ENCODE data around the gene STXBP3.
"Not testable (repeated sequence)": the region's sequence is repeated elsewhere in the genome, so short reads cannot be mapped to it uniquely, and the experiment has no call there.

Gene STXBP3

DNA sequence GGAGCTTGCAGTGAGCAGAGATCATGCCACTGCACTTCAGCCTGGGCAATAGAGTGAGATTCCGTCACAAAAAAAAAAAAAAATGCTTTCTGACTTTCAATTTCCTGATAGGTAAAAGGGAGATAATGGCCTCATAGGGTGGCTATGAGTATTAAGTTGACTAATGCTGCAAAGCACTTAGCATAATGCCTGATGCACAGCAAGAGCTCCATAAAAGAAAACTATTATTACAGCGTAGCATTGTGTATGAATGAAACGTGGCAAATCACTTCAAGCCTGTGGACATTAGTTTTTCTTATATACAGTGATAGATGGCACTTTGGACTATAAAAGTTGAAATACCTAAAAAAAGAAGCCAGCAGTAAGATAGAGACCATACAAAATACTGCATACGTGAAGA is 17.0 kb upstream of the STXBP3 start:
- DNase-seq: no peak

DNA sequence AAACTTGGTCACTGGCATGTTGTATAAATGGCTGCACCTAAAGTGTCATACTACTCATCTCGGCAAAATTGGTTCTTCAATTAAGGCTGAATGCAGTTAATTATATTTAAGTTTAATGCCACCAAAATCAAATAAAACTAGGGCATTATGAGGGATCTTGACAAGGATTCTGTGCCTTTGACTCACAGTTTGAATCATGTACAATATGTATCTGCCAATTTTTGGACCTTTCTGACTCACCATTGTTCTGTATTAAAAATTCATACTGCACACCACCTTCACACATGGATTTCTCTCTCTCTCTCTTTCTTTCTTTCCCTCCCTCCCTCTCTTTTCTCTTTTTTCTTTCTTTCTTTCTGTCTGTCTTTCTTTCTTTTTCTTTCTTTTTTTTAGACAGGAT is 14.1 kb upstream of the STXBP3 start:
- no peak for DNase-seq

DNA sequence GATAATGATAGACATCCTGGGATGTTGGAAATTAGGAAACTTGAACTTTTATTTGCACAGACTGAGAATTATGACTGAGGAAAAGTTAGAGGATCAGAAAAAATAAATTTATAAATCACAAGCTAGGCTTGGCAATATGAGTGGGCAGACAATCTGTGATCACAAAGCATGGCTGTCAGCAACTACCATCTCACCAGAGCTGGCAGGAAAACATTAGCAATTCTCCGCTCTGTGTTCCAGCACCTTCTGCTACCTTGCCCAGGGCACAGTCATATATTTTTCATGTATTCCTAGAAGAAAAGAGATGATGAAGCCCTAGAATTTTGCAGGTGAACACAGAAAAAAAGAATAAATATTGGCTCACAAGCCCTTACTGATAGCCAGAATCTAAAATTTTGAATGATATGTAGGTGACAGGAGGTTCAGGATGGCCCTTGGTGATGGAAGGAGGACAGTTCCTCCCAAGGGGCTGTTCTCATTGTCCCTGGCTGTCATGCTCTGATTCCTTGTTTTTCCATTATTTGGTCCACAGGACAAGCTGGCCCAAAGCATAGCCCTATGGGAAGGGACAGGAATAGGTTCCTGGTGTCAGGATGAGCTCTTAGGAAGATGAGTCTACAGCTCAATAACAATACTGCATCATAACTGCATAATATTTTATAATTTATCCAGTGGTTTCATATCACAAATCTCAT is 12.2 kb upstream of the STXBP3 start:
- no peak for DNase-seq

DNA sequence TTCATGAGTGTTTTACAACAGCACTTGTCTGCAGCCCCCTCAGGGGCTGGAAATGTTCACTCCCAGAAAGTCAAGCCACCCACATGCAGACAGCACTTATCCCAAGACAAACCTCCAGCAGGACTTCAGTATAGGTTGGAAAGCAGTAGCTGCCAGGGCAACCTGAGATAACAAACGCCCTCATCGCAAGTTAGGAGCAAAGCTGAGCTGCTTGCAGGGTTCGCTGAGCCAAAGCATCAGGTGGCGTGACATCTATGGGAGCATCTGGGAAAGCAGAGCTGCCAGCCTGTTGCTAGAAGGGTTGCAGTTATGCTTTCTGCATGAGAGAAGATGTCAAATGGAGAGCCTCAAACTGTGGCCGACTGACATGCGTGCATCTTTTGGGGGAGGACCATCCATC is 4.2 kb upstream of the STXBP3 start:
- DNase-seq: no peak

DNA sequence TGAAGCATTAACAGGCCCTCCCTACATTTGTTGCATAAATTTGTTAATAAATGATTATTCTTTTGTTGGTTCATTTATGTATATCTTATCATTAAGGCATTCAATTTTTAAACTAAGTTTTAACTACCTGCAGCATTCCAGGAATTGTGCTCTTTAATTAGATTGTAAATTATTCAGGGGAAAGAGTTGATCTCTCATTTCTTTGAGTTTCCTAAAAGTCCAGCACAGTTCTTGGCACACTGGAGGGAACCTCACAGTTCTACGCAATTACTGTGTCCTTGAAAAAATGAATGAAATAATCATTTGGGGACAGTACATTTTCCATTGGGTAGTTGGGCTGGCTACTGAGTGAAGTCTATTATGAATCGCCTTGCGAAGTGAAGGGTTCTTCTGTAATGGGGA is 493 bp upstream of the STXBP3 start:
- DNase-seq: no peak

DNA sequence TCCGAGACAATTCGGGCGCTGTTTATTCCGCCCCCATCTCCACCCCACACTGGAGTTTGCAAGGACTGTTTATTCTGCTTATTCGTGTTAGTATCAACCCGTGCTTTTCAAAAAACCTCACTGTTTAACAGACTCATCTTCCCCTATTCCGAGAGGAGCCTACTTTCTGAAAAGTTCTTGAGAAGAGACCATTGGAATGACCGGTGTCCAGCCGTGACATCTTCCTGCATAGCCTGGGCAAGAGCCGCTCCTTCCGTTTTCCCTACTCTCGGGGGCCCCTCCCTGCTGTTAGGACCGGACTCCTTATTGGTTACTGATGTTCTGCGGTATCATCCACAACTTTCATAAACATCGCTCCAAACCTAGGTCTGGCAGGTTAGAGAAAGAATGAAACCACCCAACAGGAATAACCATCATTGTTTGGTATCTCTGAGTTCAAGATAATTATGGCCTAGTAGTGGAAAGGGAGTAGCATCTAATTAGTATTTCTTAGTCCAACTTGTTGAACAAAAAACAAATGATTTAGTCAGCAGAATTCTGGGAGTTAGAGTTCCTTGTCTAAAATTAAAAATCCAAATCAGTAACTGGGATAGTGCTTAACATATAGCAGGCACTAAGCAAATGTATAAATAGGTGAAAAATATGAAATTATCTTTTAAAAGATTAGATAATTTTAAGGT is 837 bp downstream of the STXBP3 start:
- DNase-seq: peak; percentile 89

DNA sequence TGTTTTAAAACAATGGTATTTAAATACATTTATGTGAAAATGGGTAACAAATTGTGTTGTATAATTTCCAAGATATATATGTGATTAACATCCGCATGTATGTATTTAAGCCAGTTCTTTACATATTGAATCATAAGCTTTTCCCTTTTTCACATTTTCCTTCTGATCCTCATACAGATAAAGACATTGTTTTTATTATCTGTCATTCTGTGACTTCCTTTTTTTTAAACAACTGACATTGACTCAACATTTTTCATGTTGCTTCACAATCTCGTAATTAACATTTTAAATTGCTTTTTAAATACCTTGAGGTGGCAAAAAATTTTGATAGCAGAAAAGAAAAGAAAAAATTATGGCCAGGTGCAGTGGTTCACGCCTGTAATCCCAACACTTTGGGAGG is 1.4 kb downstream of the STXBP3 start:
- no peak for DNase-seq

DNA sequence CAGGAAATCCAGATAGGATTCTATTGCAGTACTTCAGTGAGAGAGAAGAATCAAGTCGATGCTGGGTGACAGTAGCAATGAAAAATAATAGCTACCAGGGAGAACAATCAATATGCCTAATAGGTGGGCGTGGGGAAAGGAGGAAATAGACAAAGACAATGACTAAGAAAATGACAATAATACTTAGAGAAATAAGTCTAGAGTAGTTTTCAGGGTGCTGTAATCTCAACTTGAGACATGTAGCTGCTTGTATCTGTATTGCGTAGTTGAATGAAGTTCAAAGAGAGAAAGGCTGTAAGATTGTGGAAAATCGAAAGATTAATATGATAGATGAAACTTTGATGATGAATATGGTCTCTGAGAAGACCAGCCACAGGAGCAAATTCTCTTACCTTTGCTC is 2.6 kb downstream of the STXBP3 start:
- no peak for DNase-seq

DNA sequence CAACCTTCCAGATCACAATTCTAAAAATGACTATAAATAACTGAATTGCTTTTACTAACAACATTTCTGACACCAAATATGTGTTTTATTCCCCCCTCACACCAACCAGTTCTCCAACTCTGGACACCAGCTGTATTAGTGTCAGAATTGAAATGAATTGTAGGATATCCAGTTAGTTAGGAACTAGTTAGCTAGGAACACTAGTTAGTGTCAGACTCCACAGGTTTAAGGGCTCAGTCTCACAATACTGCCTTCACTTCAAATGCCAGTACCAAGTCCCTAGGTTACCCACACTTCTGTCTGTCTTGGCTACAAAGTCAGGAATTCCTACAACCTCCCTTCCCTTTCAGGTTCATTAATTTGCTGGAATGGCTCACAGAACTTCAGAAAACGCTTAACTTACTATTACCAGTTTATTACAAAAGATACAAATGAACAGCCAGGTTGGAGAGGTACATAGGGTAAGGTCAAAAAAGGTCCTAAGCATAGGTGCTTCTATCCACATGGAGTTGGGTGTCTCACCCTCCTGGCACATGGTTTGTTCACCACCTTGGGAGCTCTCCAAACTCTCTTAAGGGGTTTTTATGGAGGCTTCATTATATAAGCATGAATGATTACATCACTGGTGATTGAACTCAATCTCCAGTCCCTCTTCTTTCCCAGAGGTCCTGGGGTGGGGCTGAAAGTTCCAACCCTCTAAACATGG is 4.2 kb downstream of the STXBP3 start:
- DNase-seq: peak; percentile 9

DNA sequence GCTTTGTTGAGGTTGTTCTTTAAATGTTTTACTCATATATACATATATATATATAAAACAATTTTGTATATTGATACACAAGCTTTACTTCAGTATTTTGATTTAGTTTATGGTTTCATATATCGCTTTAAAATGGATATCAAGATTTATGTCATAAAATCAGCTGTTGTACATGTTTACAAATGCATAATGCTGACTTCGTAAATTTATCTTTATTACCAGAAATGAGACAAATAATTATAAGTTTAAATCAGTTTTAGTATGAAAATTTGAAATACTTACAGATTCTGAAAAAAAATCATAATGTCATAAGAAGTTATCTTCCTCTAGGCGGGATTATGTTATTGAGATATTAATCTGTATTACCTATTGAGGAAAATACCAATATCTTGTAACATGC is 6.9 kb downstream of the STXBP3 start:
- DNase-seq: no peak

DNA sequence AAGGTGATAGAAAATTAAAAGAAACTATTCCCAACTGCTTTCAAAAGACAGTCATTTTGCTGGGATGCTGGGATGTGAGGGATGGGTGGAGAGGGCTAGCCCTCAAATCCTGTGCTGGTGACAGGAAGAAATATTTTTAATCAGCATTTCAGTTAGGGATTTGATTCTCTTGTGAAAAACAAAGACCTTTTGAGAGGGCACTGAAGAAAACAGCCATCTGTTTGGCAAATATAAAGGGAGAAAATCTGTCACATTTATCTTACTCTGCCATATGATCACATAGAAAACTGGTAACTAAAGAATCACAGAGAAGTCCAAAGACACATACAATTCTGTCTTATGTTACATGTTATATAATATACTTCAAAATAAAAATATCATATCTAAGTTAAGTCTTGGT is 12.3 kb downstream of the STXBP3 start:
- no peak for DNase-seq

DNA sequence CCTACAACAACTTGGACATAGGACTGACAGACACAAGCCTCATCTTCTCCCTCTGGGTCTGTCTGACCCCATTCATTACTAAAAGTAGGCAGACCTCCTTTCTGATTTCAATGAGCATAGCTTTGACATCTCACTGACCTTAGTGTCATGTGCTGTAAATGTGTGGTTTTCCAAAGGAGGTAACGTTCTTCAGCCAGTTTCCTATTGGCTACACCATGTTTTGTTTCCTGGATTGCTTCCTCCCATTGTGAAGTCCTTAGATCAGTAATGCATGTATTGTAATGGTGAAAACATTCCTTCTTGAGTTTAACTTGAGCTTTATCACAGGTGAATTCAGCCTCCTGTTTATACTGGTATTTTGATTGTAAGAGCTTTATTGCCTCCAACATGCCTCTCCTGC is 20.6 kb downstream of the STXBP3 start:
- no peak for DNase-seq

DNA sequence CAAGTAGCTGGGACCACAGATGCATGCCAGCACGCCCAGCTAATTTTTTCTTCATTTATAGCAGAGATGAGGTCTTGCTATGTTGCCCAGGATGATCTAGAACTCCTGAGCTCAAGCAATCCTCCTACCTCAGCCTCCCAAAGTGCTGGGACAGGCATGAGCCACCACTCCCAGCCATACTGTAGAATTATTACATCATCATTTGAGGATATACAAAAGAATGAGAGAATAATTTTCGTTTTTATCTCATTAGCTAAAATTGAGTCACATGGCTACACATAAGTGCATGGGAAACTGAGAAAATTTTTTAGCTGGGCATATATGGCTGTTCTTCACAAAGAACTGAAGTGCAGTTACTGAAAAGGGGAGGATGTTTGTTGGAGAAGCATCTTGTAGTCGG is 21.2 kb downstream of the STXBP3 start:
- no peak for DNase-seq

DNA sequence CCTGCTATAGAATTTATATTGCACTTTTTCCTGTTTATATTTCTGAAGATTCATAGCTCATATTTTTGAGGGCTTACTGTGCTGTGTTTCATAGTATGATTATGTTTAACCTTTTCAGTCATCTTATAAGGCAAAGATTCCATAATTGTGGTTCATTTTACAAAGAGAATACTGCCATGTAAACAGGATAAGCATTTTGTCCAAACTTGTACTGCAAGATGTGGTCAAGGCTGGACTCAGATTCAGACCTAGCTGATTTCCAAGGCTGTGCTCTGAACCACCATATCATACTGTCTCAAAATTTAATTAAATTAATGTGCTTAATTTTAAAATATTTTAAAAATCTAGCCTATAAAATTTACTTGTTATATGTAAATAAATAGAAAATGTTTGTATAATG is 31.4 kb downstream of the STXBP3 start:
- no peak for DNase-seq

DNA sequence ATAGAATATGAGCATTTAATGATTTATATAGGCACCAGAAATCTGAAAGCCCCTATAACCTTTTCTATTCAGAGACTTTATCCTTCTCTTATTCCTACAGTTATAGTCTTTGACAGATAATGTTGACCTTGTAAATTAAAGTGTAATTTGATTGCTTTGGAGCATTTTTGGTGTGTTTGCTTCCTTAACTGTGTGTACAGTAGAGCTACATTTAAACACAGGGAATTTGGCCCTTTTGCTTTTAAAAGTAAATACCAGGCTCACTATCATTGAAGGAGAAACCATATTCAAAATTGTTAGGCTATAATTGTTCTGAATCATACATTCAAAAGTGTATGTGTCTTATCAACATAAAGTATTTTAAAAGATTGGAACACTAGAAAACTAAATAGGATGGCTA is 33.0 kb downstream of the STXBP3 start:
- DNase-seq: no peak

DNA sequence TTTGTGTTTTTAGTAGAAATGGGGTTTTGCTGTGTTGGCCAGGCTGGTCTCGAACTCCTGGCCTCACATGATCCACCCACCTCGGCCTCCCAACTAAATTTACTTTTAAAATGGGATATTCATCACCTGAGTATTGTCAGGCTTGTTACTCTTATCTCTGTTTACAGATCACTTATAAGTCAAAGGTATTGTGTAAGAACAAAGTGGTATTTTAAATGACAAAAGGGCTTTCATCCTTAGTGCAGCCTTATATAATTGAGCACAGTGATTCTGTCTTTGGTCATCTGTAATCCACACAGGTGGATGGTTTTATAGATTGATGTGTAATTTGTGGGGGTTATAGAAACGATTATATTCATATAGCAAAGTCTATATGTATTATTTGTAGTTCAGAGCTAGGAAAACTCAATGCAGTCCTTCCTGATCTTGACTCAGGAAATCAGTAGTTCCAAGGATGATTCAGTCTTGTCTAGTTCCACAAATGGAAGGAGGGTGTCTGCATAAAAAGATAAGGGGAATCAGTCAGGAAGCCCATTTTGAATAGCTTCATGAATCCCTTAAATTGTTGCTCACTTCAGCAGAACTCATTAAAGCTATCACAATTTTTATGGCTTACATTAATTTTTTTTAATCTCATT is 34.6 kb downstream of the STXBP3 start:
- no peak for DNase-seq

DNA sequence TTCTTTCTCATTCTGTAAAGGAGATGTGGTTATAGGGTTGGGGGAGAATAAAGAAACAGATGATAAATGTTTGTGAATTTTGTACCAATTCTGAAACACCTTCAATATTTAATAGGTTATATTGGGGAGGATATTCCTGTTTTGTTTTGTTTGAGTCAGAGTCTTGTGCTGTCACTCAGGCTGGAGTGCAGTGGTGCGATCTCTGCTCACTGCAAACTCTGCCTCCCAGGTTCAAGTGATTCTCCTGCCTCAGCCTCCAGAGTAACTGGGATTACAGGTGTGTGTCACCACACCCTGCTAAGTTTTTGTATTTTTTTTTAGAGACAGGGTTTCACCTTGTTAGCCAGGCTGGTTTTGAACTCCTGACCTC is 35.1 kb downstream of the STXBP3 start:
- DNase-seq: not testable (repeated sequence)

DNA sequence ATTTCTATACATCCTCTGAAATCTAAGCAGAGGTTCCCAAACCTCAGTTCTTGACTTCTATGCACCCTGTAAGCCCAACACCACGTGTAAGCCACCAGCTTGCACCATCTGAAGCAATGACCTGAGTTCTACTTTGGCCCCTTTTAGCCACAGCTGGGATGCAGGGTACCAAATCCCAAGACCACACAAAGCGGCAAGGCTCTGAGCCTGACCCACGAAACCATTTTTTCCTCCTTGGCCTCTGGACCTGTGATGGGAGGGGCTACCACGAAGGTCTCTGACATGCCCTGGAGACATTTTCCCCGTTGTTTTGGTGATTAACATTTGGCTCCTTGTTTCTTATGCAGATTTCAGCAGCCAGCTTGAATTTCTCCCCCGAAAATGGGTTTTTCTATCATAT is 38.8 kb downstream of the STXBP3 start:
- DNase-seq: no peak

DNA sequence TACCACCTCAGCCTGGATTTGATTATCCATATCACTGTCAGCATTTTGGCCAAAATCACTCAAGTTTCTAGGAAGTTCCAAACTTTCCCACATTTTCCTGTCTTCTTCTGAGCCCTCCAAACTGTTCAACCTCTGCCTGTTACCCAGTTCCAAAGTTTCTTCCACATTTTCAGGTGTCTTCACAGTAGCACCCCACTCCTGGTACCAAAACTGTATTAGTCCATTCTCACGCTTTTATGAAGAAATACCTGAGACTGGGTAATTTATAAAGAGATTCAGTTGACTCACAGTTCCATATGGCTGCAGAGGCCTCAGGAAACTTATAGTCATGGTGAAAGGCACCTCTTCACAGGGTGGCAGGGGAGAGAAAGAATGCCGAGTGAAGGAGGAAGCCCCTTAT is 39.4 kb downstream of the STXBP3 start:
- no peak for DNase-seq

DNA sequence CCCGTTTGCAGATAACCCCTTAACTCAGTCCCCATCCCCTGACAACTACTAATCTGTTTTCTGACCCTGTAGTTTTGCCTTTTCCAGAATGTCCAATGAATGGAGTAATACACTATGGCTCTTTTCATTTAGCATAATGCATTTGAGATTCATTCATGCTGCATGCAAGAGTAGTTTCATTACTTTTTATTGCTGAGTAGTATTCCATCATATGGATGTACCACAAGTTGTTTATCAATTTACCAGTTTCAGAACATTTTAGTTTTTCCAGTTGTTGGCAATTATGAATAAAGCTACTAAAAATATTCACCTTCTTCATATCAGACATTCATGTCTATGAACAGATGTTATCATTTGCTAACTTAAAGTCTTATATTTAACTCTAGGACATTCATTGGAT is 45.3 kb downstream of the STXBP3 start:
- DNase-seq: no peak

DNA sequence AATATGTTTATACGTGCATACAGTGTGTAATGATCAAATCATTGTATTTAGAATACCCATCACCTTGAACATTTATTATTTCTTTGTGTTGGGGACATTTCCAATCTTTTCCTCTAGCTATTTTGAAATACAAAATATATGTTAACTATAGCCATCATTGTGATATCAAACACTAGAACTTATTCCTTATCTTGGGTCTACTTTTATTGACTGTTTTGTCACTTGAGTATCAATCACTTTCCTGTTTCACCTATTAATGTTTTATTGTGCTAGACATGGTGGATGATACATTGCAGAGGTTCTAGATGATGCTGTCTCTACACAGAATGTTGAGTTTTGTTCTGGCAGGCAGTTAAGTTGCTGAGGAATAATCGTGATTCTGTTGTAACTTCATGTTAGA is 45.9 kb downstream of the STXBP3 start:
- DNase-seq: no peak

DNA sequence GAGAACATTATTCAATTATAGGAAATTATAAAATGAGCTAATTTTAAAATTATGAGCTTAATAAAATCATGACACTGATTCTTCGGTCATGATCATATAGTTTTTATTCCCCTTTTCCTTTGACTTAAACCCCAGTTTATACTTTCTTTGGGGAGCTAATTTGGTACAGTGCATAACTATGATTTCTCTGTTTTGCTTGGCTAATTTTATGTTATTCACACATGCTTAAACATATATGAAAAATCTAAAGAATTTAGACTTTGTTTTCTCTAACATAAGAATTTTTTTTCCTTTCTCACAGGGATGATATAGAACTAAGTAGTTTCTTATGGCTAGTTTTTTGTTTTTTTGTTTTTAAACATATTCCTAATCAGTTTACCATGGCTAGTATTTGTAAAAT is 52.5 kb downstream of the STXBP3 start:
- DNase-seq: no peak

DNA sequence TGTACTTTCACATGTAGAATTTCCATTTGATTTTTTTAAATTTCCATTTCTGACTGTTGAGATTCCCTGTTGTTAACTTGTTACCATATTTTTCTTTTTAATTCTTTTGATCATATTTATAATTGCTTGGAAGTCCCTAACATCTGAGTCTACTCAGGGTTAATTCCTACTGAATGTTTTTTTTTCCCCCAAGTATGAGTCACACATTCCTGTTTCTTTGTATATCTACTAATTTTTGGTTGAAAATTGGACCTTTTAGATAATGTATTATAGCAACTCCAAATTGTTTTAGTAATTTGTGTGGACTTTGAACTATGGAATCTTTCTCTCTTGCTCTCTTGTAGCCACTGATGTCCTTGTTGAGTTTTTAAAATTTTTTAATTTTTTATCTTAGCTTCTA is 54.6 kb downstream of the STXBP3 start:
- DNase-seq: peak; percentile 42

DNA sequence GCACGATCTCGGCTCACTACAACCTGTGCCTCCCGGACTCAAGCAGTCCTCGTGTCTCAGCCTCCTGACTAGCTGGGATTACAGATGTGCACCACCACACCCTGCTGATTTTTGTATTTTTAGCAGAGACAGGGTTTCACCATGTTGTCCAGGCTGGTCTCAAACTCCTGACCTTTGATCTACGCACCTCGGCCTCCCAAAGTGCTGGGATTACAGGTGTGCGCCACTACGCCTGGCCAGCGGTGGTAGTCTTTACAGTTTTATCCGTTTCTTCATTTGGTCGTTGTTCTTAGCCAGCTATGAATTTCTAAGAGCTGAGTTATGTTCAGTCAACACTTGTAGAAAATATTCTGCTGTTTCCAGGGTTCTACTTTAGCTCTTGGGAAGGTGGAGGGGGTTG is 57.1 kb downstream of the STXBP3 start:
- DNase-seq: no peak
